Left renal pelvis (tissue), 4 donors: ENCODE results near the gene LPCAT4. TPM values are rescaled to one million over a fixed set of nuclear protein-coding genes. Genes with fewer than 3 reads are reported as not detected.
"Not testable (repeated sequence)": the region's sequence is repeated elsewhere in the genome, so short reads cannot be mapped to it uniquely, and the experiment has no call there.

Experiments
- DNase-seq, 4 donors: peaks; one replicate each; pipeline ENCODE4 v3.0.0-alpha.2; 2013; ENCODE audit warnings: low read depth in 4 of 4, low spot score in 3 of 4
- polyA plus RNA-seq, 4 donors: library from polyadenylated mRNA; unstranded; fragments of 120-200 nt; gene quantifications; one replicate each; pipeline ENCODE4 v1.2.1, GENCODE V29; 2013; ENCODE audit not compliant: insufficient read length in 4 of 4

LPCAT4 gene, protein sequence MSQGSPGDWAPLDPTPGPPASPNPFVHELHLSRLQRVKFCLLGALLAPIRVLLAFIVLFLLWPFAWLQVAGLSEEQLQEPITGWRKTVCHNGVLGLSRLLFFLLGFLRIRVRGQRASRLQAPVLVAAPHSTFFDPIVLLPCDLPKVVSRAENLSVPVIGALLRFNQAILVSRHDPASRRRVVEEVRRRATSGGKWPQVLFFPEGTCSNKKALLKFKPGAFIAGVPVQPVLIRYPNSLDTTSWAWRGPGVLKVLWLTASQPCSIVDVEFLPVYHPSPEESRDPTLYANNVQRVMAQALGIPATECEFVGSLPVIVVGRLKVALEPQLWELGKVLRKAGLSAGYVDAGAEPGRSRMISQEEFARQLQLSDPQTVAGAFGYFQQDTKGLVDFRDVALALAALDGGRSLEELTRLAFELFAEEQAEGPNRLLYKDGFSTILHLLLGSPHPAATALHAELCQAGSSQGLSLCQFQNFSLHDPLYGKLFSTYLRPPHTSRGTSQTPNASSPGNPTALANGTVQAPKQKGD
- polyA plus RNA-seq, result 10 to 100 TPM; 34.6 to 58.0 (median 41.2) TPM

GRCh38 chr15:34367101-34368081 lies at the start of gene LPCAT4:
Gene LPCAT4, minus strand, starts transcription at chr15:34367196. Its CDS starts 96 bp downstream, at chr15:34367100.
- peak; percentile 74 to 79 (median 78) for DNase-seq

DNA sequence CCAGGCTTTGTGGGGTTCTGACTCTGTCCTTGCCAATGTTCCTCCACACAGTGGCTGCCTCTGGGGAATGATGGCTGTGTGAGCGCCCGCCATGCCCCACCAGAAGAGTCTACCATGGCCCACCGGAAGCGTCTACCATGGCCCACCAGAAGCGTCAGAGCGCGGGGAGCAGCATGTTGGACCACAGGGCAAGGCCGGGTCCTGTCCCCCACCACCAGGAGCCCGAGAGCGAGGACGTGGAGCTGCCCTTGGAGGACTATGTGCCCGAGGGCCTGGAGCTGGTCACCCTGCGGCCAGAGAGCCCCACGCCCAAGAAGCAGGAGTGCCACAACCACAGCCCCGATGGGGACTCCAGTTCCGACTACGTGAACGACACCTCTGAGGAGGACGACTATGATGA lies 42.5 kb upstream of the LPCAT4 start:
- DNase-seq, result not testable (repeated sequence)

GRCh38 chr15:34408973-34409372 lies 42.0 kb upstream of the LPCAT4 start:
- DNase-seq, result not testable (repeated sequence)

DNA sequence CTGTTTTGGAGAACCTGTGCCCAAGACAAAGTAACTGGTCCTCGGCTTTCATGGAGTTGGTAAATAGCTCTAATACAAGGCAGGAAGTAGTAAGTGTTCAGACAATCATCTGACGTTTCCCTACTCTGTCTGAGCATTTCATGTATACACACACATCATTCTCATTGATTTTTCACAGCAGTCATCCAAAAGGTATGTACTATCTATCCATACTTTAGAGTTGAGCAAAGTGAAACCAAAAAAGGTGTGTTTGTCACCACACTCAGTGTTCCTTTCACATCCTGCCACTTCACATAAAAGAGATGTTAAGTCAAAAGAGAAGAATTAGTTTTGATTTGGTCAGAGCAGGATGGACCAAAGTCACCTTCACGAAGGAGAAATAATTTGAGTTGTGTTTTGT lies 36.9 kb upstream of the LPCAT4 start:
- not testable (repeated sequence) for DNase-seq

- DNase-seq, result not testable (repeated sequence)
These were observed 36.2 kb upstream of the LPCAT4 start for GRCh38 chr15:34403160-34403598.

GRCh38 chr15:34397637-34398259 lies 30.8 kb upstream of the LPCAT4 start:
- not testable (repeated sequence) for DNase-seq

DNA sequence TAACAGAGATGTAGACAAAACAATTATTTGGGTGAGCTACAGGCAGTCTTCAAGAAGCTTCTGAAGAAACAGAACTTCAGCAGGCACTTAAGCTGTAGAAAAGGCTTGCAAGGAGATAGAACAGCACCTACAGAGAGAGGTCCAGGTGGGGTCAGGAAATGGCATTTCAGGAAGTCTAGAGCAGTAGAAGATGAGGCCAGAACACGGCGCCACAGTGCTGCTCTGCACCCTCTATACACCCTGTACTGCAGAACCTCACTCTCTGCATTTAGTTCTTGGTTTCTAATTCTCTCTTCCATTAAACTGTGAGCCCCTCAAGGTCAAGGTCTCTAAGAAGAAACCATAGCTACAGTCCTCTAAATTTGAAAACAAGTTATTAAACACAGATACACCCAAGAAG lies 26.0 kb upstream of the LPCAT4 start:
- DNase-seq, result not testable (repeated sequence)

DNA sequence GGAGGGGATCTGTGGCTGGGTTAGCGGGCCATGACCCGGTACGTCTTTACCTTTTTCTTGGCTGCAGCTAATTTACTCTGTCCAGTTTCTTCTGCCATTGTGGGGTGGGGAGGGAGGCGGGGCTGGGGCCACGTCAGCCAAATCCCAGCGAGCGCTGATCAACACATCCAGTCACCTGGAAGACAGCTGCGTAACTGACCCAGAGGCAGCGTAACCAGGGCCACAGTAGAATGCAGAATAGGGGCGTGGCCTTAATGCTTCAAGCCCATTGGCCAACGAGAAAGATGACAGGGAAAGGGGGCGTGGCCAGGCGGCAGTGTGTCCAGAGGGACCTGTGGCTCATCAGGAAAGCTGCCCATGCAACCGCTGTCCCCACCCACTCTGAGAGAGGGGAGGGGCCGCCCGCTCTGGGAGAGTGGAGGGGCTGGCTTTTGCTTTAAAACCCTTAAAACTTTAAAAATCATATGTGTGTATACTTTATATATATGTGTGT lies 22.6 kb upstream of the LPCAT4 start:
- not testable (repeated sequence) for DNase-seq

- DNase-seq, result not testable (repeated sequence)
These were observed 15.0 kb upstream of the LPCAT4 start for GRCh38 chr15:34381829-34382521.

- not testable (repeated sequence) for DNase-seq
These were observed 13.5 kb upstream of the LPCAT4 start for GRCh38 chr15:34380491-34380890.

- no peak for DNase-seq
These were observed 9.9 kb upstream of the LPCAT4 start for GRCh38 chr15:34376856-34377255.

GRCh38 chr15:34375541-34375940 lies 8.5 kb upstream of the LPCAT4 start:
- not testable (repeated sequence) for DNase-seq

DNA sequence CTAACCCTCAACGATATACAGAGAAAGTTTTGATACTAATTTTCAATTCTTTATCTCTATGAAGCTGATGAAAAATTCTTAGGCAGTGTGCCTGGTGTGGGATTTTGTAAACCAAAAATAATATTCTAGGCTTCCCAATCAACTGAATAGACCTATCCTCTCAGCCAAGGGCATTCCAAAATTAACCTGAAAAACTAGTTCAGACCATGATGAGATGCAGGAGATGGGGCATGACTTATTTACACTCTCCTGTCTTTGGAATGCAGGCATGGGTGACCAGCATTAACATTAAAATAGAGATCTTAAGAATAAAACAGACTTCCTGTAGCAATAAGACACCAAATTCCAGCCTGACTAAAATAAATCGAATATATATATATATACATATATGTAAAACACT lies 7.8 kb upstream of the LPCAT4 start:
- no peak for DNase-seq

DNA sequence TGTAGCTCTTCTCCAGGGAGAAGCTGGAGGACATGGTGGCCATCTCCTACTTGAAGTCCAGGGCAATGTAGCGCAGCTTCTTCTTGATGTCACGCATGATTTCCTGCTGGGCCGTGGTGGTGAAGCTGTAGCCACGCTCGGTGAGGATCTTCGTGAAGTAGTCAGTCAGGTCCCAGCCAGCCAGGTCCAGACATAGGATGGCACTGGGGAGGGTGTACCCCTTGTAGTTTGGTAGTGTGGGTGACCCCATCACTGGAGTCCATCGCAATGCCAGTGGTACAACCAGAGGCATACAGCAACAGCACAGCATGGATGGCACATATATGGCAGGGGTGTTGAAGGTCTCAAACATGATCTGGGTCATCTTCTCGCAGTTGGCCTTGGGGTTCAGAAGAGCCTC lies 7.0 kb upstream of the LPCAT4 start:
- DNase-seq, result no peak

DNA sequence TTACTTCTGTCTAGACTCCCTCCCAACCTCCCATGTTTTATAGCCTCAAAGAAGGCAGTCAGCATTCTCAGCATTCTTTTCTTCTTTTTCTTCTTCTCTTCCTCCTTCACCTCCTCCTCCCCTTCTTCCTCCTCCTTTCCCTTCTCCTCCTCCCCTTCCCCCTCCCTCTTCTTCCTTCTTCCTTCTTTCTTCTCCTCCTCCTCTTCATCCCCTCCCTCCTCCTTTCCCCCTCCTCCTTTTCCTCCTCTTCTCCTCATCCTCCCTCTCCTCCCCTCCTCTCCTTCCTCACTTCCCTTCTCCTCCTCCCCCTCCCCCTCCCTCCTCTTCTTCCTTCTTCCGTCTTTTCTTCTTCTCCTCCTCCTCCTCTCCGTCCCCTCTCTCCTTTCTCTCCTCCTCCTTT lies 3.6 kb upstream of the LPCAT4 start:
- DNase-seq, result no peak

DNA sequence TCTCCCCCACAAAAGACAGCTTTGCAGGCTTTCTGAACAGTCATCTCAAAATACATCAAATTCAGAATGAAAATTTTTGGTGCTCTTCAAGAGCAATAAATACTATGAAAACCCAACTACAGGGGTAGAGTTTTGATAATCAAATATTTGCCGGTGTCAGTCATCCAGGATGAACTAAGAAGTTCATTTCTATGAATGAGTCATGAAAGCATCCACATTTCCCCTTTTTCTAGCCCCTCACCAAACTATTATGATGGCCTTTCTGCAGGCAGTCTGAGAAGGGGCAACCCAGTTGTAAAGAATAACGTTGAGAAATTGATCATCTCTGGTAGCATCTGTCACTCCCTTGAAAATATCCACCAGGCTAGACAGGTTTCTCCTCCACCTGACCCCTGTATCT lies 3.1 kb upstream of the LPCAT4 start:
- DNase-seq, result no peak

- peak in 2 of 4 donors; percentile 26 to 47 for DNase-seq
These were observed 528 bp downstream of the LPCAT4 start for GRCh38 chr15:34366271-34367065.

DNA sequence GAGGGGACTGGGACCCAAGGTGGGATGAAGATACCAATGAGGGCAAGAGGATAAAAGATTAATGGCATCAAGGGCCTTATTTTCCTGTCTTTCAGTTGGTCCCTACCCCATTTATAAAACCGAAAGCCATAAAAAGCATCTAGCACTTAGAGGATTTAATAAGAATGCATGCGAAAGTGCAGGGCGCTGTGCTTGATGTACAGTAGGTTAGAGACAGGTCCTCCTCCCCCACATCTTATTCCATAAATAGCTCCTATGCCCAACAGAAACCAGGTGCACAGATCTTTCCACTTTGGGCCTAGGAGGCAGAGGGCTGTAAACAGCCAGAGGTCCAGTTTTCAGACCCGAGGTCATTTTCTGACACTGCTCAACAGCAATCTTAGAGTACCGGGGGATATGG lies 1.2 kb downstream of the LPCAT4 start:
- no peak for DNase-seq
